Nephron progenitor cell (in vitro differentiated cells): Measurements from ENCODE around the gene CCDC88C.

ENCODE experiments used
- DNase-seq: peaks from one replicate; pipeline ENCODE4 v3.0.0; 2021
- H3K27ac Mint-ChIP-seq: 2 replicates; pipeline ENCODE4 v1.8.0; 2021; ENCODE audit warnings: mild to moderate bottlenecking, moderate library complexity, mixed read lengths
- H3K27me3 Mint-ChIP-seq: 2 replicates; pipeline ENCODE4 v1.8.0; 2021; ENCODE audit warnings: mild to moderate bottlenecking, low read depth, mixed read lengths; ENCODE audit not compliant: poor library complexity
- H3K36me3 Mint-ChIP-seq: 2 replicates; pipeline ENCODE4 v1.8.0; 2021; ENCODE audit warnings: low read depth, mixed read lengths
- H3K4me1 Mint-ChIP-seq: 2 replicates; pipeline ENCODE4 v1.8.0; 2021; ENCODE audit warnings: mixed read lengths
- H3K4me3 Mint-ChIP-seq: 2 replicates; pipeline ENCODE4 v1.8.0; 2021; ENCODE audit warnings: mild to moderate bottlenecking, moderate library complexity, mixed read lengths
- H3K9me3 Mint-ChIP-seq: 2 replicates; pipeline ENCODE4 v1.8.0; 2021; ENCODE audit warnings: mild to moderate bottlenecking, moderate library complexity, mixed read lengths
- TF ChIP-seq, protein P1 (sequence below): fragments of 200-600 bp; sonication (generic); IDR thresholded peaks from 2 replicates; pipeline ENCODE4 v1.5.0; 2021; ENCODE audit warnings: antibody characterized with exemption

CCDC88C gene

DNA sequence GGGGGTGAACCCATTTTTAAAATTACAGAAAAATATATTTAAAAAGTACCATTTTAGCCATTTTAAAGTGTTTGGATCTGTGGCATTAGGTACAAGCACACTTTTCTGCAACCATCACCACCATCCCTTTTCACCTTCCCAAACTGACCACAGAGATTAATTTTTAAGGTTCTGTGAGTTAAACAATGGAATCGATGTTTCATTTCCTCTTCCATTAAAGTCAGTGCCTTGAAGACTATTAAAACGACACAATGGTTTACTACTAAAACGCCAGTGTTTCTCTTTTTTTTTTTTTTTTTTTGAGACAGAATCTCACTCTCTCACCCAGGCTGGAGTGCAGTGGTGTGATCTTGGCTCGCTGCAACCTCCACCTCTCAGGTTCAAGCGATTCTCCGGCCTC lies 95.0 kb downstream of the CCDC88C start:
- TF ChIP-seq, protein P1, sequence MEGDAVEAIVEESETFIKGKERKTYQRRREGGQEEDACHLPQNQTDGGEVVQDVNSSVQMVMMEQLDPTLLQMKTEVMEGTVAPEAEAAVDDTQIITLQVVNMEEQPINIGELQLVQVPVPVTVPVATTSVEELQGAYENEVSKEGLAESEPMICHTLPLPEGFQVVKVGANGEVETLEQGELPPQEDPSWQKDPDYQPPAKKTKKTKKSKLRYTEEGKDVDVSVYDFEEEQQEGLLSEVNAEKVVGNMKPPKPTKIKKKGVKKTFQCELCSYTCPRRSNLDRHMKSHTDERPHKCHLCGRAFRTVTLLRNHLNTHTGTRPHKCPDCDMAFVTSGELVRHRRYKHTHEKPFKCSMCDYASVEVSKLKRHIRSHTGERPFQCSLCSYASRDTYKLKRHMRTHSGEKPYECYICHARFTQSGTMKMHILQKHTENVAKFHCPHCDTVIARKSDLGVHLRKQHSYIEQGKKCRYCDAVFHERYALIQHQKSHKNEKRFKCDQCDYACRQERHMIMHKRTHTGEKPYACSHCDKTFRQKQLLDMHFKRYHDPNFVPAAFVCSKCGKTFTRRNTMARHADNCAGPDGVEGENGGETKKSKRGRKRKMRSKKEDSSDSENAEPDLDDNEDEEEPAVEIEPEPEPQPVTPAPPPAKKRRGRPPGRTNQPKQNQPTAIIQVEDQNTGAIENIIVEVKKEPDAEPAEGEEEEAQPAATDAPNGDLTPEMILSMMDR = no peak
- H3K27me3 Mint-ChIP-seq = peaks cover 13% of the 10 kb centered on the region
- no peak overlapping the region for H3K4me3 Mint-ChIP-seq
- peaks cover 50% of the 10 kb centered on the region for H3K4me1 Mint-ChIP-seq
- H3K36me3 Mint-ChIP-seq = peaks cover 52% of the 10 kb centered on the region
- no peak for DNase-seq
- no peaks in the 10 kb centered on the region for H3K9me3 Mint-ChIP-seq
- no peak overlapping the region for H3K27ac Mint-ChIP-seq

DNA sequence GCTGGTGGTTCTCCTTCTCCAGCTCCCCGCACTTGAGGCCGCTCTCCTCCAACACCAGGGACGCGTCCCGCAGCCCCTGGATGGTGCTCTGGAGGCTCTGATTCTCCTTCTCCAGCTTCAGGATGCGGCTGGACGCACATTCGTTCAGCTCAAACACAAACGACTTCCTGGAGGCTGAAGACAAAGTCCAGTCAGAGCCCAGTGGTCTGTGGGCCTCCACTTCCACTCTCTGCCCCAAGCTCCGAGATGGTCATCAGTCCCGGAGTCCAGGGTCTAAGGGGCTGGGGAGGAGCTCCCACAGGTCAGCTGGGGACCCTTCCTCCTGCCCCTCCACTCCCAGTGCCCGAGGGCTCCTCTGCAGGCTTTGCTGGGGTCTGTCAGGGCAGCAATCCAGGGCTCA lies 96.5 kb downstream of the CCDC88C start:
- Mint-ChIP-seq H3K4me3 (no peak overlapping the region), H3K27ac (no peak overlapping the region), H3K9me3 (no peaks in the 10 kb centered on the region), H3K4me1 (peaks cover 40% of the 10 kb centered on the region), H3K27me3 (peaks cover 13% of the 10 kb centered on the region), H3K36me3 (peaks cover 67% of the 10 kb centered on the region)
- TF ChIP-seq, protein P1 = no peak
- no peak for DNase-seq

DNA sequence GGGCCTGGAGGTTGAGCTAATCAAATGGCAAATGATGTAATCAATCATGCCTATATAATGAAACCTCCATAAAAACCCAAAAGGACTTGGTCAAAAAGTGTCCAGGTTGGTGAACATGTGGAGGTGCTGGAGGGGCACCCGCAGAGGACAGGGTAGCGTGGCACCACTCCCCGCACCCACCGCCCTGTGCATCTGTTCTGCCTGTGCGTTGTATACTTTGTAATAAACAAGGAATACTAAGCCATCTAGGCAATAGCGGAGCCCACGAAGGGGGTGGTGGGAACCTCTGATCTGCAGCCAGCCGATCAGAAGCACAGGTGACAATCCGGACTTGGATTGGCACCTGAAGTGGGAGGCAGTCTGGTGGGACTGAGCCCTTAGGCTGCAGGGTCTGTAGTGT lies 97.4 kb downstream of the CCDC88C start:
- H3K27ac Mint-ChIP-seq = no peak overlapping the region

DNA sequence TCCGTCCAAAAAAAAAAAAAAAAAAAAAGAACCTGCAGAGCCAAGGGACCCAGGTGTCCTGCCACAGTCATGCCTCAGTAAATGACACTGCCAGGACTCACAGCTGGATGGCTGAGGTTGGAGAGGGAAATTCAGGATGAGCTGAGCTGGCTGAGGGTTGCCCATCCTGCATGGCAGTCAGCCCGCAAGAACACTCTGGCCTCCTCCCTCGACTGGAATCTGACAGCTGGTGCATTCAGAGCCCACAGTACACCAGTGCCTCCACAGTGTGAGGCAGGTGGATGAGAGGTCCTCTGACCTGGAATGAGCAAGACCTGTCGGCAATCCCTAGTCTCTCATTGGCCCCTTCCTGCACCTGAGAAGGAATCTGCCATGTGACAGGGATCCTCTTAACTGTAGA lies 98.7 kb downstream of the CCDC88C start:
- H3K4me1 Mint-ChIP-seq = peaks cover 18% of the 10 kb centered on the region
- no peak overlapping the region for H3K4me3 Mint-ChIP-seq
- DNase-seq = no peak
- TF ChIP-seq, protein P1 = no peak
- H3K9me3 Mint-ChIP-seq = peaks cover 10% of the 10 kb centered on the region
- peaks cover 3% of the 10 kb centered on the region for H3K27me3 Mint-ChIP-seq
- H3K27ac Mint-ChIP-seq = no peak overlapping the region
- peaks cover 77% of the 10 kb centered on the region for H3K36me3 Mint-ChIP-seq

More for the DNA sequence above, 97.4 kb downstream of the CCDC88C start:
- TF ChIP-seq, protein P1 = no peak
- H3K9me3 Mint-ChIP-seq = no peaks in the 10 kb centered on the region
- H3K4me1 Mint-ChIP-seq = peaks cover 31% of the 10 kb centered on the region
- no peak for DNase-seq
- no peak overlapping the region for H3K4me3 Mint-ChIP-seq
- H3K27me3 Mint-ChIP-seq = peaks cover 9% of the 10 kb centered on the region
- peaks cover 67% of the 10 kb centered on the region for H3K36me3 Mint-ChIP-seq

DNA sequence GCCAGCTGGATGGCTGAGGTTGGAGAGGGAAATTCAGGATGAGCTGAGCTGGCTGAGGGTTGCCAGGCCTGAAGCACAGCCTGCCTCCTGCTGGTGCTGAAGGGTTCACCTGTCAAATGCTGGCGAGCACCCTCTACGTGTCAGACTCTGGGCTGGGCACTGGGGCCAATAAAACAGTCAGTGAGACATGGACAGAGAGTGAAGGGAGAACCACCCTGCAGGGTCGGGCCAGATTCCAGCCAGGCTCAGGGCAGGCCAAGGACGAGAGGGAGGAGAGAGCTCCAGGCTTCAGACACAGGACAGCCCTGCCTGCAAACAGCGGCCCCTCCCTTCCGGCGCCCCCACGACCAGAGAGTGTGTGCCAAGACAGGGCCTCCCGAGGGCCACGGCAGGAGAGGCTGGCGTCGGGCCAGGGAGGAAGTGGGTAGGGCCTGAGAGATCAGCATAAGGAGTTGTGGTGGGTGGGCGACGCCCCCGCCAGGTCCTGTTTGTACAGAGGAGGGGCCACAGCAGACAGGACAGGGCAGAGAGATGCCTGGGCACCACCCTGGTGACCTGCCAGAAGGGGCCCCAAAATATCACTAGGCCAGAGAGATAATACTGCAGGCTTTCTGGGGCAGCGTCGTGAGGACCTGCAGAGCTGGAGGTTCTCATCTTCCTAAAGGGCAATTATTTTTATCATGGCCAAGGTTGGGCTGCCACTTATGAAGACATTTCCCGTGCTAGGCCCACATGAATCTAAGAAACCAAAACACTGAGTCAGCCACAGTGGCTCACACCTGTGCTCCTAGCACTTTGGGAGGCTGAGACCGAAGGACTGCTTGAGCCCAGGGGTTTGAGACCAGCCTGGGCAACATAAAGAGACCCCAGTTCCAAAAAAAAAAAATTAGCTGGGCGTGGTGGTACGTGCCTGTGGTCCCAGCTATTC lies 100.0 kb downstream of the CCDC88C start:
- H3K4me1 Mint-ChIP-seq = peaks cover 15% of the 10 kb centered on the region
- H3K27me3 Mint-ChIP-seq = no peaks in the 10 kb centered on the region
- H3K36me3 Mint-ChIP-seq = peaks cover 82% of the 10 kb centered on the region
- DNase-seq = no peak
- no peak overlapping the region for H3K4me3 Mint-ChIP-seq
- H3K27ac Mint-ChIP-seq = no peak overlapping the region
- peaks cover 14% of the 10 kb centered on the region for H3K9me3 Mint-ChIP-seq
- TF ChIP-seq, protein P1 = no peak

DNA sequence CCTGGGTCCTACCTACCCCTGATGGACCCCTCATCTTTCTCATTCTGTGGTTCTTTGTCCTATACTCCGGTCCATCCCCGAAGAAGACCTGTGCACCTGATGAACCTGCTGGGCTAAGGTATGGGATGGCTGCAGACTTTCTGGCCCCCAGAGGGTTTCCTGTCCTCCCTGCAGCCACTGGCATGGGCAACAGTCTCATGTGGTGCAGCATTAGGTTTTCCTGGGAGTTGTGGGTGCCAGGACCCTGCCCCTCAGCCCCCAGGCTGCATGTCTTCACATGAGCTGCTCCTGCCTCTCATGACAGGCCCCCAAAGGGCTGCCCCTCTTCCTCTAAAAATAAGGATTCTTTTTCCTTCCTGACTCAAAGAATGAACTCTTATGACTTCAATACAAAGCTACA lies 100.9 kb downstream of the CCDC88C start:
- Mint-ChIP-seq H3K9me3 (peaks cover 14% of the 10 kb centered on the region), H3K27ac (no peak overlapping the region), H3K4me3 (no peak overlapping the region), H3K4me1 (peaks cover 10% of the 10 kb centered on the region), H3K36me3 (peaks cover 80% of the 10 kb centered on the region), H3K27me3 (no peaks in the 10 kb centered on the region)
- TF ChIP-seq, protein P1 = no peak
- DNase-seq = no peak
